ENCODE data around the gene DDX60. TPM values are rescaled to one million over a fixed set of nuclear protein-coding genes. Genes with fewer than 3 reads are reported as not detected.
A peak's percentile ranks its signal among the peaks of the same experiment; 100 is the strongest.
"Not testable (repeated sequence)": the region's sequence is repeated elsewhere in the genome, so short reads cannot be mapped to it uniquely, and the experiment has no call there.

DDX60 gene
- total RNA-seq, 1 donor from 2014 or later: 15.0 TPM

DNA sequence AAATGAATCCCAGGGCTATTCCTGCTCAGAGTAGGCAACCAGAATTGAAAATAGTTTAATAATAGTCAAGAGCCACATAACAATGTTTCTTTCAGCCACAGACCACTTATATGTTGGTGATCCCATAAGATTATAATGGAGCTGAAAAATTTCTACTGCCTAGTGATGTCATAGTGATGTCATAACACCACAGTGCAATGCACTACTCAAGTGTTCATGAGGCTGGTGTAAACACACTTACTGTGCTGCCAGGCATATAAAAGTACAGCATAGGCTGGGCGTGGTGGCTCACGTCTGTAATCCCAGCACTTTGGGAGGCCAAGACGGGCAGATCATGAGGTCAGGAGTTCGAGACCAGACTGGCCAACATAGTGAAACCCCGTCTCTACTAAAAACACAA lies 15.1 kb downstream of the DDX60 start:
- DNase-seq: not testable (repeated sequence)

DNA sequence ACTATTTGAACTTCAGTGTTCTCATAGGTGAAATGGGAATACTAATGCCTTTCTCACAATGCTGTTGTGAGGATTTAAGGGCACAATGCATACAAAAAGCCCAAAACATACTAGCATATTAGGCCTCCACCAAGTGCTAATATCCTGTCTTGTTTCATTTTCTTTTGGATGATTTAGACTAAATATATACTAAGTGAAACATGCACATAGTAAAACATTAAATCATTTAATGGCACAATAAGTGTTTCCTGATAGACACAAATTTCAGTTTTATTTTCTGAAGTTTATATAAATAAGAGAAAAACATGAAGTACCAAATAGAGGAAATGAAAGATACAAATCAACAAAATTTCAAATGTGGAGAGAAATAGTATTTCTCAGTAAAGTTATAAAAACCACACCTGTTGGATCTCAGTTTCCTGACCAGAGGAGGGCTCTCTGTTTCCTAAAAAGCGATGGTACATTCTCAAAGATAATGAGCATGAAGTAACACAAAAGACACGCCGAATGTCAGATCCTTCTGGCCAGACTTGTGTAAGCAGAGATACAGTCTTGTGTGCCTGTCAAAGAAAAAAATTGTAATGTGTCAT lies 25.1 kb downstream of the DDX60 start:
- DNase-seq: no peak

DNA sequence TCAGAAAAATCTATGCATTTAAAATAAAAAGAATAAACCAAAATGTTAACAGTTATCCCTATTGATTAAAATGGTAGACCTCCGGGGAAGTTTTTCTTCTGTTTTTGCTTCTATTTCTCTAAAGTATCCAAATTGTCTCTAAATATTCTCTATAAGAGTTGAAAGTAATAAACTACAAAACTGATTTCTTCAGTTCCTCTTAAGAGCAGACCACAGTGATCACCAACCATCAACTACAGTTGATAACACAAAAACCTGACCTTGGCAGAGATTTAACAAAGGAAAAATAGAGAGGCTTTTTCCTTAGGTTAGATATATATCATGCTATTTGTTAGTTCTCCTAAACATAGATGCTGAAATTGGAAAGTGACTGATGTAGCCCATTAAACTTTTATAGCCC lies 27.3 kb downstream of the DDX60 start:
- DNase-seq: no peak

DNA sequence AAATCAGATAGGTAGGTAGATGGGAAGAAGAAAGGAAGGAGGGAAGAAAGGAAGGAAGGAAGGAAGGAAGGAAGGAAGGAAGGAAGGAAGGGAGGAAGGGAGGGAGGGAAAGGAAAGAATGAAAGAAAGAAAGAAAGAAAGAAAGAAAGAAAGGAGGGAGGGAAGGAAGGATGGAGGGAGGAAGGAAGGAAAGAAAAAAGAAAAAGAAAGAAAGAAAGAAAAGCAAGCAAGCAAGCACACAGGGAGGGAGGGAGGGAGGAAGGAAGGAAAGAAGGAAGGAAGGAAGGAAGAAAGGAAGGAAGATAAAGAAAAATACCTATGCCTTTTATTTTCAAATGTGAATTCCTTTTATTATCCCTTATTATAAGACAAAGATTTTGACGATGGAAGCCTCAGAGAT lies 32.7 kb downstream of the DDX60 start:
- not testable (repeated sequence) for DNase-seq

DNA sequence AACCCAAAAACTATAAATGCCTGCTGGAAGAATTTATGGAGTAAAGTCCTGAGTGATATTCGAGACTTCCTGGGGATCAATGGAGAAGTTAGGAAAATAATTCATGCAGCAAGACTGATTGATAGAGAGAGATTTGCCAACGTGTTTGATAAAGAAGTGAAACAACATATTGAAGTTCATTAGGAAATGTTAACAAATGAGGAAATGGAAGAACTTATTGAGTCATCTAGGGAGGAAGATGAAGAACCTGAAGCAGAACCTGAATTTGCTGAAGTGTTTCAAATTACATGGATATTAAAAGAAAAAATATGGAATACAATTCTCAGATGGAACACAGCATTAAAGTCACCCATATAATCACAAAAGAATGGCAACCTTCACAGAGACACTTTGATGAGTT lies 39.0 kb downstream of the DDX60 start:
- no peak for DNase-seq

DNA sequence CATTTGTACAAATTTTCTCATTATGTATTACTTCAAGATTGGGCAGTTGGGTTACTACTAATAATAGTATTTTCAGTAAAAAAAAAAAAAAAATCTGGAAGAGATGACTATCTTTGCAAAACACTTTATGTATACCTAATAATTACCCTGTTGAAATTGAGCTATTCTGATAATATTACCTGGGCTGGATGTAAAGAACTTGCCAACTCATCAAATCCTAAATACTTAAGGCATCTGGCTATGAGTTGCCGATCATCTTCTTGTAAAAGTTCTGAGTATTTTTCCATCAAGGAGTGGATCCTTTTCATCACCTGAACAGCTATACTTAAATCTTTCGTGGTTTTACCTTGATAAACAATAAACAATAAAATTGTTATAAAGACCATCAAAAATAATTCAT lies 42.7 kb downstream of the DDX60 start:
- DNase-seq: no peak

DNA sequence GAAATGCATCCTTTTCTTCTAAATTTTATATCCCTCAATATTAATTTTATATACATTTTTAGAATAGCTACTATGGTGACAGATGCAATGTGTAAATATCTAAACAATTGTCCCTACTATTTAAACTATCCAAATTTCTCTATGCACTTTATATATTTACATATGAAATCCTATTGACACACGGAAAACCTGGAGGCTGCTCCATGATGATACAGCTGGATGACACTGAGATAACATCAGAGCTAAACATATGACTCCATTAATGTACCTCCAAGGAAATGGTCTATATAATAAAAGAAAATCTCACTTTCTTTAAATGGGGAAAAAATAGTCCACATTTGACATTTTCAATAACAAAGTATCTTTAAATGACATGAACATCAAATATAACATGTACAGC lies 43.7 kb downstream of the DDX60 start:
- no peak for DNase-seq

DNA sequence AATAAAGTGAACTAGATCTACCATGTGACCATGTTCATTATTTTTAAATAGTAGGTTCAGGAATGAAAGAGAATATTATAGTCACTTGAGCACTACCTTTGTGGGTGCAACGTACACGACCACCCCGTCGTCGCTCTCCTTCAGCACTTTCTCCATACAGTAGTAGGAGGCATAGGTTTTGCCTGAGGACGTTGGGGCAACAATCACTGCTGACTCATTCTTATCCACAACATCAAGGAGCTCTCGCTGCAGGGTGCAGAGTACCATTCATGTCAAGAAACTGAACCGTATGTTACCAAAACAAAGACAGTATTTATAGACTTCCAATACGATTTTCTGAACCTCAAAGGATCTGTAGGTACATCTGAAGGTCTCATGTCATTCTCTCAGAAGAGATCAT lies 44.7 kb downstream of the DDX60 start:
- DNase-seq: no peak

DNA sequence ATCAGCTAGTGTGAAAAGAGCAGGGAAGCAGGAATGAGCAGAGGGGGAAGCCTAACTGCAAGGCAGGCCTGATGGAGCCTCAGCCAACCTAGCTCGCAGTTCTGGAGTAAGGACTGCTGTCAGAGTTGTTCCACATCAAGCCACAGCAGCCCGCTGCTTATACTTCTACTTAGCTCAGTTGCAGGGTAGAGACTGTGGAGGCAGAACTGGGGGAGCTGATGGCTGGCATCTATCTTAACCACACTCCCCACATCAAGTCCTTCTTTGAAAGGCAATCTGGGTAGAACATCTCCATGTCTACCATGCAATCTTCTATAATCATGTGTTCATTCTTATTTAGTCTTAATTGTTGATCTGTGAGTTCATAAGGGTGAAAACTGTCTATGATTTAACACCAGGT lies 46.1 kb downstream of the DDX60 start:
- no peak for DNase-seq

DNA sequence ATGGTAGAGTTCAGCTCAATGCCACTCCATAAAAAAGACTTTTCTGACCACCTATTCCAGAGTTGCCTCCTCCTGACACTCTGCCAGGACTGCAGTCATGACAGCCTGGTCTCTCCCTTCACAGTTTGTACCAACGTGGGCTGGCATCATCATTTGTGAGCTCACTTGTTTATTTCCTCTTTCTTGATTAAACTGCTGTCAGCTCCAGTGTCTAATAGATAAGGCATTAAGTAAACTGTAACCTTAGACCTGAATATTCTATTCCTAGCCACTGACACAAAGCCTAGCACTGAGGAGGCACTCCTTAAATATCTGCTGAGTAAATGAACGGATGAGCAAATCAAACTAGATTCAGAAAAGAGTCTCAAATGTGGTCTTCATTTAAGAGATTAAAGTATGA lies 48.7 kb downstream of the DDX60 start:
- no peak for DNase-seq

DNA sequence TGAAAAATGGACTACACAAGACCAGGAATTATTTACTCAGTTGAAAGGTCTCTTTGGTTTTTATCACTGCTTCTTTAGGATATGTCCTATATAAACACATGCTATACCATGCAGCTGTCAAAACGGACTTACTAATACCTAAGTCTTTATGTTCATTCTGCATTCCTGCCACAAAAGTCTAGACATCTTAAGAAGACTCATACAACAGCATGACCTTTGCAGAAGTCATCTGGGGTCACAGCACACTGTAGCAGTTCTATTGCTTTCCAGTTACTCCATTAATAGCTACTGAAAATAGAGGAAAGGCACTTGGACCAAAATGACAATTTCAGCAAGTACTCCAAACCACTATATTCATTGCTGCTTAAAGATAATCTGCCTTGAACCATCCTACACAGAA lies 53.2 kb downstream of the DDX60 start:
- no peak for DNase-seq

DNA sequence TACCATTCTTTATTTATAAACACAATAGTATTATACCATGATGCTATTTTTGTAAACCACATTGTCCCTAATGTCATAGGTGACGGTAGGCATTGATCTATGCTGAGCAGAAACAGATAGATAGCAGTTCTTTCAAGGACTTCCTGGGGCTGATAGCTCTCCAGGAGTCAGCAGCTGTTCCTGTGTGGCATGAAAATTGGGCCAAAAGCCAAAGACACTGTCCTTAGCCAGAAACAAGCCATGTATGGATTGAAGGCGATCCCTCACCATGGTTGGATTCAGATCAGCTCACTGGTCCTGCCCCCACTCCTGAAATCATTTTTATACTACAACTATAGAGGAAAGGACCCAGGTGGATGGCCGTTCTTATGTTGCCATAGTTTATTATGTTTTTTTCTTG lies 53.6 kb downstream of the DDX60 start:
- no peak for DNase-seq

DNA sequence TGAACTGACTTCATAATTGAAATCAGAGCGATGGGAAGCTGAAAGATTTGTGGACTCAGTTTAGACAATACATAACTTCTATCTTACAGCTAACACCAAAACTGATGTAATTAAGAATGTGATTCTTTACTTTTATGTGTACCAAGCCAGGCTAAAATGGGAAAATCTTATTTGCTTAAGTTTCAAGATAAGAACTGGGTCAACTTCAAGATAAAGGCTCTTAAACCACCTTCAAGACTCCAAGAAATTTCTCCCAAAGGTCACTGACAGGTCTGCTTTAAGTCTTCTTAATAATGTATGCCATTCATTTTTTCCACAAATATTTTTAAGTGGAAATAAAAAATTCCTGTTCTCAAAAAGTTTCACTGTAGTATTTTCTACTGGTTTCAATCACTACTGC lies 55.5 kb downstream of the DDX60 start:
- DNase-seq: no peak

DNA sequence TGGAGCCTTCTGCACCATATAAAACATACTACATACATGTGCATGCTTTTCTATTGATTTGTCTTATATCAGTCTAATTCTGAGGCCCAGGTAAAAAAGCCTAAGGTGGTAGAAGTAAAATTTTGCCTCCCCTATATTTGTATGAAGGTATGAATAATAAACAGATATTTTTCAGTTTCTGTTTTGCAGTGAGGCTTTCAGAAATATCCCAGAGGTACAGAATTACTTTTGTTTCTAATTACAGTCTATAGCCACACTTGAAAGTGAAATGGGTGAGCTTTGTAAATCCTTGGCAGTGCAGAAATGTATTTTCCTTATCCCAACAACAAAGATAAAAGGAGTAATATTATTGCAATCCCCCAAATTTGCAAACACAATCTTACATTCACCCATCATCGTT lies 59.5 kb downstream of the DDX60 start:
- DNase-seq: no peak

DNA sequence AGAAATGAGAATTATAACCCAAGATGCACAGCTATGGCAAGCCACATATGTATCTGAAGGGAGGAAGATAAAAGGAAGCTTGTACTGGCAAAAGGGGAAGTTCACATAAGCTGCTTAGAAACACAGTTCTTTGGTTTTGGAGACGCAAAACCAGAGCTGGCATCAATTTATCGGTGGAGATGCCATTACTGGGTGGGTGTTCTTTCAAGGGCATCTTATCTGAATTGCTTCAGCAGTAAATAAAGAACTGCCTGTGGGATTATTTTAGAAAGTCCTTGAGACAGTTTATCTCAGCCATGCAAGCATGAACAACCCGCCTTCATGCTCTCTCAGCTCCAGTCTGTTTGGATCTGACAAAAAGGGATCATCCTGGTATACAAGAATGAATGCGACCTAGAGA lies 60.8 kb downstream of the DDX60 start:
- no peak for DNase-seq

DNA sequence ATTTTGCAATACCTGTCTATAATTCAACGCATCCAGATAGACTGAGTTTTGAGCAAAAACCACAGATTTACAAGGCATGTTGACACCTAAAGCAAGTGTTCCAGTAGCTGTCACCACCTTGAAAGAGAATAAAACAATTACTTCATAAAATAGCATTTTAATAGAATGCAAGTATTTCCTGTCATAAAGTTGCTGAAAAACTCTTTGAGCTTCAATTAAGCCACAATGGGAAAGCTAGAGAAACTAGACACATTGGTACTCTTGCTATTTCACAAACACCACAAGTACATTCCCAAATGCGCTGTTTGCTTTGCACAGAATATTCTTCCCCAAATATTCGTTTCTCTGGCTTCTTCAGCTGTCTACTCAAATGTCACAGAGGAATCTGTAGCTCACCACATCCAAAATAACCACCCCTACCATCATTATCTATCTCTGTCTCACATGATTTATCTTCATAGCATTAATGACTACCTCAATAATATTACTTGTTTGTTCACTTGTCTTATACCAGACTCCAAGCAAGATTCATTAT lies 70.3 kb downstream of the DDX60 start:
- no peak for DNase-seq

DNA sequence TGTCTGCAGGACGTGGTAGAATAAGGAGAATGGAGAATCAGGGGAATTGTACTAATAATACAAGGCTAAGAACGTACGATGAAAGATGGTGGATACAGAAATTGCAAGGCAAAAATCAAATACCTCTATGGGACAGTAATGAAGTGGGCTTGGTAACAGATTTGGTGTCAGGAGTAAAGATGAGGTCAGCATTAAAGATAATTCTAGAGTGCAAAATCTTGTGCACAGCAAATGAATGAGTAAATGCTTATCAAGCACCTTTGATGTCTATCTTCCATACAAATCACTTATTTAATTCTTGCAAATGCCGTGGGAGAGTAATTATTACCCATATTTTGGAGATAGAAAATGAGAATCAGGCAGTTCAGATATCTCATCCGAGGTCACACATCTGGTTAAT lies 70.9 kb downstream of the DDX60 start:
- no peak for DNase-seq

DNA sequence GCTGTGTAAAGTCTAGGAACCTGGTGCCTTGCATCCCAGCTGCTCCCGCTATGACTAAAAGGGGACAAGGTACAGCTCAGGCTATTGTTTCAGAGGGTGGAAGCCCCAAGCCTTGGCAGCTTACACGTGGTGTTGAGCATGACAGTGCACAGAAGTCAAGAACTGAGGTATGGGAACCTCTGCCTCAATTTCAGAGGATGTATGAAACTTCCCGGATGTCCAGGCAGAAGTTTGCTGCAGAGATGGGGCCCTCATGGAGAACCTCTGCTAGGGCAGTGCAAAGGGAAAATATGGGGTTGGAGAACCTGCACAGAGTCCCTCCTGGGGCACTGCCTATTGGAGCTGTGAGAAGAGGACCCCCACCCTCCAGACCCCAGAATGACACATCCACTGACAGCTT lies 76.6 kb downstream of the DDX60 start:
- DNase-seq: no peak

DNA sequence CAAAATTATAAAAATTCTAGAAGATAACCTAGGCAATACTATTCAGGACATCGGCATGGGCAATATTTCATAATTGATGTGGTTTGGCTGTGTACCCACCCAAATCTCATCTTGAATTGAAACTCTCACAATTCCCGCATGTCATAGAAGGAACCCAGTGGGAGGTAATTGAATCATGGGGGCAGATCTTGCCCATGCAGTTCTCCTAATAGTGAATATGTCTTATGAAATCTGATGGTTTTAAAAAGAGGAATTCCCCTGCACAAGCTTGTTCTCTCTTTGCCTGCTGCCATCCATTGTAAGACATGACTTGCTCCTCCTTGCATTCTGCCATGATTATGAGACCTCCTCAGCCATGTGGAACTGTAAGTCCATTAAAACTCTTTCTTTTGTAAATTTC lies 77.7 kb downstream of the DDX60 start:
- DNase-seq: no peak

DNA sequence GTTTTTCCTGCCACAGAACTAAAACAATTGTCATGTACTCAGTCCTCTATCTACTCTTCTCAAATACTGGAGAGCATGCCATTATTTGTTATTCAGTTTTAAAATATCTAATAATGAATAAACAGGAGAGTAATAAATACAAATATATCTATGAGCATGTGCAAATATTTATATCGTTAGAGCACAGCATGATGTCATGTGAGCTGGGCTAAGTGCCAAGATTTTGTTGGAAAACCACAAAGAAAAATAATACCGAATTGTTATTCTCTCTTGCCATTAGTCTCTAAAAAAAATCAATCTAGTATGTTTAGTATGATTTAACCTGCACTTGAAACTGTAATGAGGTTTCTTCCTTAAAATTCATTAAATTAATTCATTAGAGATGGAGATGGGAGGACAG lies 97.3 kb downstream of the DDX60 start:
- DNase-seq: peak; percentile 25

DNA sequence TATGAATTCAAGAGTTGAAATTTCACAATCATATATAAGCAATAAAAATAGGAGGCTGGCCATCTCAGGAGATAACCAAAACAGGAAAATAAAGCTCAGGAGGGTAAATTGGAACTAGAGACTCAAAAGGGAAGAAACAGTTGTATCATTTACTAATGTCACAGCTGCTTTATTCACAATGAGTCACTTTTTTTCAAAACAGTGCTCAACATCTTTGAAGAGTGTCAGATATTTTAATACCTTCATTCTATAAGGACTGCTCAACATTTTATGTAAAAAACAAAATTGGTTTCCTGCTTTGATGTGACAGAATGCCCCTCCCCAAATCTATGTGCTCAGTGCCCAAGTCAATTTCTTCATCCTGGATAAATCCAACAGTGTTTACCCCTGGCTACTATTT lies 97.7 kb downstream of the DDX60 start:
- DNase-seq: no peak

DNA sequence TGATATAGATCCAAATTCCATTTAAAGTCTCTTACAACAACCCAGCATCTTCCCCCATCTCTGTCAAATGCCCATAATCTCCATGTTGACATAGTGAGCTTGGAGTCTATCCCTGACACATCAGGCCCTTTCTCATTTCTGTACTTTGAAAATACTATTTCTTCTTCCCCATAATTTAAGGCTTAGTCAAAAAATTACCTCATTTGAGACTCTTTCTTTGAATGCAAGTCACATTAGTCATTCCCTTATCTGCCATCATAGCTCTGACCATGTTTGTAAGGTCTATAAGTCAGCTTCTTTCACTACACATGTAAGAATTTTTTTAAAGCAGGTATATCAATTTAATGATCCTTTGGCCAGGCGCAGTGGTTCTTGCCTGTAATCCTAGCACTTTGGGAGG lies 99.9 kb downstream of the DDX60 start:
- DNase-seq: no peak

DNA sequence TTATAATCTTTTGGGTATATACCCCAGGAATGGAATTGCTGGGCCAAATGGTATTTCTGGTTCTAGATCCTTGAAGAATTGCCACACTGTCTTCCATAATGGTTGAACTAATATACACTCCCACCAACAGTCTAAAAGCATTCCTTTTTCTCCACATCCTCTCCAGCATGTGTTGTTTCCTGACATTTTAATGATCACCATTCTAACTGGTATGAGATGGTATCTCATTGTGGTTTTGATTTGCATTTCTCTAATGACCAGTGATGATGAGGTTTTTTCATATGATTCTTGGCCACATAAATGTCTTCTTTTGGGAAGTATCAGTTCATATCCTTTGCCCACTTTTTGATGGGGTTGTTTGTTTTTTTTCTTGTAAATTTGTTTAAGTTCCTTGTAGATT lies 105.0 kb downstream of the DDX60 start:
- not testable (repeated sequence) for DNase-seq

DNA sequence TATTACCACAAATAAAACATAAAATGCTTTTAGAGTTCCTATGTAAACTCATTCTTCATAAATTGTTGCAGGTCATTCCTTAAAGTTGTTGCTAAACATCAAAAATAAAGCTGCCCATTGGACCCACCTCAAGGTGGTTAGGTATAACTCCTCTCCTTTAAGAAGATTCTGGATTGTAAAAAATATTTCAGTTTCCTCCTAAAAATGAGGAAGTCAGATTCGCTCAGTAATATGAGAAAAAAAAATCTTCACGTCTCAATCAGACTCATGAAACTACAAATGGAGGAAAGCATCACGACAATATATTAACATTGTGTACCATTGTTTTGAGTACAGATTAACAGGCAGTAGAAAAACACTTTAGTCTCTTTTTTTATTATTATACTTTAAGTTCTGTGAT lies 105.9 kb downstream of the DDX60 start:
- no peak for DNase-seq
